Measurements from ENCODE around the gene TAL1. TPM values are rescaled to one million over a fixed set of nuclear protein-coding genes. Genes with fewer than 3 reads are reported as not detected.

The TAL1 gene
- total and polyA plus RNA-seq, 2 donors from 2014 or later, result 3.1 to 6.5 TPM

GRCh38 chr1:47212636-47213229, 19.3 kb downstream of the TAL1 start:
- DNase-seq (no peak), FAIRE-seq (no peak)
- no peak overlapping the region for H3K9ac ChIP-seq (ENCODE audit: low read length in 3 of 3)
- intact Hi-C loops (cut with DNase I), result no loop called here
- H3K9me3 ChIP-seq (ENCODE audit: control insufficient read depth in 2 of 3, insufficient read depth in 1 of 3, low read length in 3 of 3), result no peaks in the 10 kb centered on the region
- no peaks in the 10 kb centered on the region for H3K4me1 ChIP-seq (ENCODE audit: control insufficient read depth in 2 of 3, insufficient read depth in 2 of 3, low read depth in 1 of 3, low read length in 3 of 3)
- no peak overlapping the region for H3K27ac ChIP-seq (ENCODE audit: low read depth in 2 of 2, low read length in 2 of 2)
- H3K27me3 ChIP-seq (ENCODE audit: control insufficient read depth, insufficient read depth, low read length), result no peaks in the 10 kb centered on the region
- no peaks in the 10 kb centered on the region for H3K36me3 ChIP-seq (ENCODE audit: control insufficient read depth in 2 of 3, insufficient read depth in 3 of 3, low read length in 3 of 3)
- no peak for TF ChIP-seq CTCF (IDR thresholded peaks at IDR 0.05; ENCODE audit: borderline replicate concordance, extremely low read depth, insufficient read depth)
- H3K4me3 ChIP-seq (ENCODE audit: low read length in 3 of 3), result no peak overlapping the region

DNA sequence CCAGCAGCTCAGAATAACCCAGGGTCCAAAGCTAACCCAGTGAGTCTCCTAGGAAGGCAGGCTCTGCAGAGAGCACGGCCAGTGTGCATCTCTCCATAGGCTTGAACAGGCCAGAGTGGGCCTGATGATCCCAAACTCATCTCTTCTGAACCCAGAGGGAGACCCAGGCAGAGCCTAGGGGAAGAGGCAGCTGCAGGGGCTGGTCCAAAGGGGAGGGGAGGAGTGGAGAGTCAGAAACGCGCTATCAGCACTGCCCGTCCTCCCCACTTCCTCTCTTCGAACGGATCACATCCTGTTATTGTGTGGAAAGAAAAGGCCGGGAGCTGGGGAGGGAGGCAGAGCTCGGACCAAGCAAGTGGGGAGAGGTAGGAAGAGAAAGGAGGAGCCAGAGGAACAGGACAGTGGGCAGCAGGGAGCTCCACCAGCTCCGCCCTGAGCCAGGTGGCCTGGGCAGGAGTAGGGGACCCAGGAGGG, 20.2 kb downstream of the TAL1 start:
- no peak for TF ChIP-seq CTCF (IDR thresholded peaks at IDR 0.05; ENCODE audit: borderline replicate concordance, extremely low read depth, insufficient read depth)
- no peaks in the 10 kb centered on the region for H3K9me3 ChIP-seq (ENCODE audit: control insufficient read depth in 2 of 3, insufficient read depth in 1 of 3, low read length in 3 of 3)
- H3K4me3 ChIP-seq (ENCODE audit: low read length in 3 of 3), result no peak overlapping the region
- no peaks in the 10 kb centered on the region for H3K36me3 ChIP-seq (ENCODE audit: control insufficient read depth in 2 of 3, insufficient read depth in 3 of 3, low read length in 3 of 3)
- DNase-seq (peak in 2 of 5 donors; percentile 20 to 70), FAIRE-seq (no peak)
- H3K27ac ChIP-seq (ENCODE audit: low read depth in 2 of 2, low read length in 2 of 2), result no peak overlapping the region
- intact Hi-C loops (cut with DNase I), result no loop called here
- no peak overlapping the region for H3K9ac ChIP-seq (ENCODE audit: low read length in 3 of 3)
- no peaks in the 10 kb centered on the region for H3K27me3 ChIP-seq (ENCODE audit: control insufficient read depth, insufficient read depth, low read length)
- H3K4me1 ChIP-seq (ENCODE audit: control insufficient read depth in 2 of 3, insufficient read depth in 2 of 3, low read depth in 1 of 3, low read length in 3 of 3), result no peaks in the 10 kb centered on the region

GRCh38 chr1:47210666-47211065, 21.4 kb downstream of the TAL1 start:
- H3K4me1 ChIP-seq (ENCODE audit: control insufficient read depth in 2 of 3, insufficient read depth in 2 of 3, low read depth in 1 of 3, low read length in 3 of 3), result no peaks in the 10 kb centered on the region
- H3K9me3 ChIP-seq (ENCODE audit: control insufficient read depth in 2 of 3, insufficient read depth in 1 of 3, low read length in 3 of 3), result no peaks in the 10 kb centered on the region
- no peak overlapping the region for H3K9ac ChIP-seq (ENCODE audit: low read length in 3 of 3)
- DNase-seq, result no peak
- H3K27me3 ChIP-seq (ENCODE audit: control insufficient read depth, insufficient read depth, low read length), result no peaks in the 10 kb centered on the region
- no peak overlapping the region for H3K27ac ChIP-seq (ENCODE audit: low read depth in 2 of 2, low read length in 2 of 2)
- FAIRE-seq, result no peak
- H3K36me3 ChIP-seq (ENCODE audit: control insufficient read depth in 2 of 3, insufficient read depth in 3 of 3, low read length in 3 of 3), result no peaks in the 10 kb centered on the region
- TF ChIP-seq CTCF (IDR thresholded peaks at IDR 0.05; ENCODE audit: borderline replicate concordance, extremely low read depth, insufficient read depth), result no peak
- no peak overlapping the region for H3K4me3 ChIP-seq (ENCODE audit: low read length in 3 of 3)
- intact Hi-C loops (cut with DNase I), result no loop called here

Measured in kidney (tissue), 14 donors.